ENCODE results near the gene MACF1. TPM values are rescaled to one million over a fixed set of nuclear protein-coding genes. Genes with fewer than 3 reads are reported as not detected.

The MACF1 gene
- total RNA-seq, 1 donor from 2014 or later, result 222 TPM

GRCh38 chr1:39434797-39435395 lies 230.4 kb downstream of the MACF1 start:
- no peaks in the 10 kb centered on the region for H3K79me2 ChIP-seq (ENCODE audit: low read depth)
- H3K9ac ChIP-seq, result no peak overlapping the region
- Mint-ChIP-seq H3K27me3 (ENCODE audit: insufficient read depth, low read depth) (peaks cover 2% of the 10 kb centered on the region), H3K4me3 (no peak overlapping the region), H3K4me1 (no peaks in the 10 kb centered on the region), H3K9me3 (no peaks in the 10 kb centered on the region), H3K36me3 (peaks cover 47% of the 10 kb centered on the region), H3K27ac (no peak overlapping the region)
- no peaks in the 10 kb centered on the region for H3K27me3 ChIP-seq
- no peak overlapping the region for H2AFZ ChIP-seq (replicated peaks)
- no peak overlapping the region for H3K4me2 ChIP-seq
- no peak for TF ChIP-seq EZH2 (IDR thresholded peaks at IDR 0.05)
- TF ChIP-seq CTCF (IDR thresholded peaks at IDR 0.05), result no peak
- TF ChIP-seq EZH2phosphoT487 (IDR thresholded peaks at IDR 0.05), result no peak
- peaks cover 5% of the 10 kb centered on the region for H3F3A ChIP-seq (ENCODE audit: low read depth)
- H4K20me1 ChIP-seq (ENCODE audit: low read depth), result peaks cover 3% of the 10 kb centered on the region
- H3K4me3 ChIP-seq, result no peak overlapping the region
- H3K36me3 ChIP-seq, result peaks cover 46% of the 10 kb centered on the region
- H3K9me3 ChIP-seq (ENCODE audit: low read depth), result no peaks in the 10 kb centered on the region
- no peak for DNase-seq (ENCODE audit: low spot score)
- no peaks in the 10 kb centered on the region for H3K4me1 ChIP-seq
- no peak overlapping the region for H3K27ac ChIP-seq

GRCh38 chr1:39435597-39435996 lies 231.1 kb downstream of the MACF1 start:
- no peaks in the 10 kb centered on the region for H3K4me1 ChIP-seq
- no peak overlapping the region for H3K4me2 ChIP-seq
- DNase-seq (ENCODE audit: low spot score), result no peak
- H3K9ac ChIP-seq, result no peak overlapping the region
- no peak overlapping the region for H3K27ac Mint-ChIP-seq
- TF ChIP-seq EZH2phosphoT487 (IDR thresholded peaks at IDR 0.05) (no peak), CTCF (IDR thresholded peaks at IDR 0.05) (no peak), EZH2 (IDR thresholded peaks at IDR 0.05) (no peak)
- H3K4me1 Mint-ChIP-seq, result no peaks in the 10 kb centered on the region
- H3K27me3 Mint-ChIP-seq (ENCODE audit: insufficient read depth, low read depth), result peaks cover 2% of the 10 kb centered on the region
- H3K36me3 ChIP-seq, result peaks cover 48% of the 10 kb centered on the region
- no peak overlapping the region for H3K27ac ChIP-seq
- H3K79me2 ChIP-seq (ENCODE audit: low read depth), result no peaks in the 10 kb centered on the region
- H3K27me3 ChIP-seq, result no peaks in the 10 kb centered on the region
- no peak overlapping the region for H3K4me3 ChIP-seq
- peaks cover 45% of the 10 kb centered on the region for H3K36me3 Mint-ChIP-seq
- peaks cover 3% of the 10 kb centered on the region for H4K20me1 ChIP-seq (ENCODE audit: low read depth)
- no peaks in the 10 kb centered on the region for H3F3A ChIP-seq (ENCODE audit: low read depth)
- no peak overlapping the region for H2AFZ ChIP-seq (replicated peaks)
- H3K4me3 Mint-ChIP-seq, result no peak overlapping the region
- no peaks in the 10 kb centered on the region for H3K9me3 ChIP-seq (ENCODE audit: low read depth)
- no peaks in the 10 kb centered on the region for H3K9me3 Mint-ChIP-seq

- no peaks in the 10 kb centered on the region for H3K4me1 Mint-ChIP-seq
- no peak overlapping the region for H3K4me3 Mint-ChIP-seq
- H3K9me3 Mint-ChIP-seq, result no peaks in the 10 kb centered on the region
- H3K27me3 Mint-ChIP-seq (ENCODE audit: insufficient read depth, low read depth), result peaks cover 2% of the 10 kb centered on the region
- H3K79me2 ChIP-seq (ENCODE audit: low read depth), result no peaks in the 10 kb centered on the region
- TF ChIP-seq EZH2 (IDR thresholded peaks at IDR 0.05), result no peak
- TF ChIP-seq EZH2phosphoT487 (IDR thresholded peaks at IDR 0.05), result no peak
- TF ChIP-seq CTCF (IDR thresholded peaks at IDR 0.05), result no peak
- peaks cover 57% of the 10 kb centered on the region for H3K36me3 ChIP-seq
- no peaks in the 10 kb centered on the region for H3K4me1 ChIP-seq
- H3K9ac ChIP-seq, result no peak overlapping the region
- H3K27ac Mint-ChIP-seq, result no peak overlapping the region
- H3K36me3 Mint-ChIP-seq, result peaks cover 45% of the 10 kb centered on the region
- DNase-seq (ENCODE audit: low spot score), result no peak
- no peaks in the 10 kb centered on the region for H3K9me3 ChIP-seq (ENCODE audit: low read depth)
- H3F3A ChIP-seq (ENCODE audit: low read depth), result no peaks in the 10 kb centered on the region
- no peak overlapping the region for H3K4me2 ChIP-seq
- H3K27ac ChIP-seq, result no peak overlapping the region
- H2AFZ ChIP-seq (replicated peaks), result no peak overlapping the region
- H4K20me1 ChIP-seq (ENCODE audit: low read depth), result peaks cover 3% of the 10 kb centered on the region
- no peak overlapping the region for H3K4me3 ChIP-seq
- no peaks in the 10 kb centered on the region for H3K27me3 ChIP-seq
Measured at GRCh38 chr1:39436842-39437241, 232.3 kb downstream of the MACF1 start.

All from neural progenitor cell (in vitro differentiated cells).